Astrocyte (in vitro differentiated cells and primary cell): Measurements from ENCODE around the gene CEP89. TPM values are rescaled to one million over a fixed set of nuclear protein-coding genes. Genes with fewer than 3 reads are reported as not detected.

Experiments
- DNase-seq: peaks from one replicate; pipeline ENCODE4 v3.0.0-alpha.2; 2010; ENCODE audit warnings: low read depth
- FAIRE-seq: peaks from 2 replicates; lab custom pipeline; 2011; peaks lifted over from hg19 to GRCh38; lab: Jason Lieb, UNC
- H2AFZ ChIP-seq: 2 replicates; pipeline ENCODE4 v1.6.0; 2012; ENCODE audit warnings: low read depth, low read length, inconsistent platforms
- H3K27ac ChIP-seq: 2 replicates; pipeline ENCODE4 v1.5.1; 2011; ENCODE audit warnings: low read depth, low read length, inconsistent platforms
- H3K27me3 ChIP-seq: 2 replicates; pipeline ENCODE4 v1.6.0; 2011; ENCODE audit warnings: low read length, inconsistent platforms; ENCODE audit not compliant: insufficient read depth
- H3K36me3 ChIP-seq: 2 replicates; pipeline ENCODE4 v1.5.1; 2011; ENCODE audit warnings: low read length, inconsistent platforms; ENCODE audit not compliant: insufficient read depth
- H3K4me1 ChIP-seq: 2 replicates; pipeline ENCODE4 v1.5.1; 2011; ENCODE audit warnings: low read length, inconsistent platforms; ENCODE audit not compliant: insufficient read depth
- H3K4me2 ChIP-seq: 2 replicates; pipeline ENCODE4 v1.6.0; 2012; ENCODE audit warnings: low read length, inconsistent platforms
- H3K4me3 ChIP-seq: 2 replicates; pipeline ENCODE4 v1.5.1; 2011; ENCODE audit warnings: low read depth, mild to moderate bottlenecking, low read length, inconsistent platforms; ENCODE audit not compliant: insufficient read depth
- H3K79me2 ChIP-seq: 2 replicates; pipeline ENCODE4 v1.6.0; 2012; ENCODE audit warnings: mild to moderate bottlenecking, low read length, inconsistent platforms; ENCODE audit not compliant: insufficient read depth
- H3K9ac ChIP-seq: 2 replicates; pipeline ENCODE4 v1.6.0; 2012; ENCODE audit warnings: mild to moderate bottlenecking, low read length, inconsistent platforms
- H3K9me3 ChIP-seq: 2 replicates; pipeline ENCODE4 v1.5.1; 2012; ENCODE audit warnings: low read depth, mild to moderate bottlenecking, low read length, inconsistent platforms; ENCODE audit not compliant: insufficient read depth
- H4K20me1 ChIP-seq: 2 replicates; pipeline ENCODE4 v1.6.0; 2012; ENCODE audit warnings: low read length, inconsistent platforms; ENCODE audit not compliant: insufficient read depth
- H3K27ac Mint-ChIP-seq: one replicate; pipeline ENCODE4 v1.8.0; 2021; ENCODE audit warnings: mild to moderate bottlenecking, mixed read lengths; ENCODE audit not compliant: unreplicated experiment
- H3K27me3 Mint-ChIP-seq: one replicate; pipeline ENCODE4 v1.8.0; 2021; ENCODE audit warnings: low read depth, mixed read lengths; ENCODE audit not compliant: unreplicated experiment
- H3K36me3 Mint-ChIP-seq: one replicate; pipeline ENCODE4 v1.8.0; 2021; ENCODE audit warnings: low read depth, mixed read lengths; ENCODE audit not compliant: unreplicated experiment
- H3K4me1 Mint-ChIP-seq: one replicate; pipeline ENCODE4 v1.8.0; 2021; ENCODE audit warnings: low read depth, mixed read lengths; ENCODE audit not compliant: unreplicated experiment
- H3K4me3 Mint-ChIP-seq: one replicate; pipeline ENCODE4 v1.8.0; 2021; ENCODE audit warnings: mild to moderate bottlenecking, moderate library complexity, mixed read lengths; ENCODE audit not compliant: unreplicated experiment
- H3K9me3 Mint-ChIP-seq: one replicate; pipeline ENCODE4 v1.8.0; 2021; ENCODE audit warnings: mild to moderate bottlenecking, mixed read lengths; ENCODE audit not compliant: unreplicated experiment
- CTCF ChIP-seq: IDR thresholded peaks from 2 replicates; pipeline ENCODE4 v1.5.1; 2011; ENCODE audit warnings: low read depth, mild to moderate bottlenecking, inconsistent platforms, low read length, moderate library complexity; ENCODE audit not compliant: insufficient read depth
- EZH2 ChIP-seq: IDR thresholded peaks from 2 replicates; pipeline ENCODE4 v1.6.1; 2012; ENCODE audit warnings: mild to moderate bottlenecking, low read length, inconsistent platforms; ENCODE audit not compliant: insufficient read depth
- total RNA-seq: library from RNA; stranded (reverse); gene quantifications from 2 replicates; pipeline ENCODE4 v1.2.1, GENCODE V29; 2021

CEP89 gene
- total RNA-seq, 1 donor from 2014 or later: 28.3 TPM

GRCh38 chr19:32910874-32911273, 60.9 kb downstream of the CEP89 start:
- FAIRE-seq (no peak), DNase-seq (no peak)
- no peak overlapping the region for H3K4me2 ChIP-seq
- H3K4me3 ChIP-seq: no peak overlapping the region
- Mint-ChIP-seq H3K4me1 (no peaks in the 10 kb centered on the region), H3K27ac (no peak overlapping the region), H3K36me3 (peaks cover 9% of the 10 kb centered on the region), H3K9me3 (no peaks in the 10 kb centered on the region), H3K4me3 (no peak overlapping the region), H3K27me3 (no peaks in the 10 kb centered on the region)
- H4K20me1 ChIP-seq: no peaks in the 10 kb centered on the region
- H3K9me3 ChIP-seq: no peaks in the 10 kb centered on the region
- no peak overlapping the region for H3K27ac ChIP-seq
- no peaks in the 10 kb centered on the region for H3K36me3 ChIP-seq
- H3K27me3 ChIP-seq: no peaks in the 10 kb centered on the region
- no peak overlapping the region for H2AFZ ChIP-seq
- H3K4me1 ChIP-seq: no peaks in the 10 kb centered on the region
- H3K9ac ChIP-seq: no peak overlapping the region
- no peaks in the 10 kb centered on the region for H3K79me2 ChIP-seq
- TF ChIP-seq CTCF (no peak), EZH2 (no peak)

GRCh38 chr19:32910094-32910493, 61.7 kb downstream of the CEP89 start:
- no peak for FAIRE-seq

More at GRCh38 chr19:32910094-32910493, 61.7 kb downstream of the CEP89 start:
- Mint-ChIP-seq H3K36me3 (peaks cover 7% of the 10 kb centered on the region), H3K4me3 (no peak overlapping the region), H3K9me3 (no peaks in the 10 kb centered on the region), H3K4me1 (no peaks in the 10 kb centered on the region), H3K27me3 (no peaks in the 10 kb centered on the region), H3K27ac (no peak overlapping the region)
- Histone ChIP-seq H3K4me1 (no peaks in the 10 kb centered on the region), H3K9me3 (peaks cover 3% of the 10 kb centered on the region), H3K79me2 (no peaks in the 10 kb centered on the region), H3K4me3 (no peak overlapping the region), H4K20me1 (no peaks in the 10 kb centered on the region), H3K36me3 (no peaks in the 10 kb centered on the region), H3K4me2 (no peak overlapping the region), H3K27ac (no peak overlapping the region), H3K9ac (no peak overlapping the region), H3K27me3 (no peaks in the 10 kb centered on the region), H2AFZ (no peak overlapping the region)
- TF ChIP-seq EZH2 (no peak), CTCF (no peak)
- DNase-seq: no peak
